ENCODE data around the gene MAGI2. TPM values are rescaled to one million over a fixed set of nuclear protein-coding genes. Genes with fewer than 3 reads are reported as not detected.

The MAGI2 gene
- total and polyA plus RNA-seq, 2 donors (not counting 3 experiments of a cell fraction or from before 2014, with no cell fraction given), result 0.28 to 6.0 TPM

GRCh38 chr7:79282070-79282694 is 171.3 kb downstream of the MAGI2 start:
- no peaks in the 10 kb centered on the region for H4K20me1 ChIP-seq (replicated peaks; ENCODE audit: control insufficient read depth, extremely low read depth, insufficient read depth, low read length)
- no peaks in the 10 kb centered on the region for H3K79me2 ChIP-seq (ENCODE audit: control insufficient read depth, insufficient read depth, low read length)
- DNase-seq (ENCODE audit: low read depth, low spot score) (peak; percentile 68), FAIRE-seq (no peak)
- H3K9me1 ChIP-seq (replicated peaks; ENCODE audit: control insufficient read depth, extremely low read depth, insufficient read depth, low read length), result no peaks in the 10 kb centered on the region
- BruUV-seq (replicated peaks), result no TSS peak
- CTCF ChIA-PET, result interaction anchor here (0.6 to 3.3 kb wide), 19 partner anchors 11 to 1342 kb away, joined by 3 to 56 read pairs (median 5); no protein-coding TSS in a partner anchor
- H3K27me3 ChIP-seq (ENCODE audit: control insufficient read depth in 2 of 2, insufficient read depth in 2 of 2, low read length in 2 of 2), result no peaks in the 10 kb centered on the region
- peak overlapping the region; percentile 74 for H3K9ac ChIP-seq (replicated peaks; ENCODE audit: extremely low read depth, insufficient read depth, low read length)
- peak overlapping the region; percentile 90 for H3K27ac ChIP-seq (ENCODE audit: insufficient read depth, low read depth, low read length)
- peak overlapping the region; percentile 32 for H2AFZ ChIP-seq (ENCODE audit: low read depth, low read length)
- TF ChIP-seq CTCF (IDR thresholded peaks at IDR 0.05; ENCODE audit: extremely low read depth in 1 of 2, insufficient read depth in 1 of 2, low read depth in 1 of 2, low read length in 2 of 2) (peak; percentile 26), MYC (IDR thresholded peaks at IDR 0.05; ENCODE audit: low read depth, low read length) (no peak)
- no peaks in the 10 kb centered on the region for H3K36me3 ChIP-seq (ENCODE audit: control insufficient read depth in 2 of 2, extremely low read depth in 1 of 2, insufficient read depth in 2 of 2, low read length in 2 of 2)
- peak overlapping the region; percentile 90 for H3K4me2 ChIP-seq (ENCODE audit: insufficient read depth, low read length)
- dilution Hi-C loops (cut with MboI; ENCODE audit: extremely low pct_ligation_motif_present, low sequenced_read_pairs) (no loop called here), intact Hi-C loops (cut with micrococcal nuclease) (loop anchor here (1.0 to 2.0 kb wide), 2 partner anchors 9 to 771 kb away; no protein-coding TSS in a partner anchor)
- POLR2A ChIA-PET, result no interaction called here
- H3K4me3 ChIP-seq (replicated peaks in 1 of 3; ENCODE audit: insufficient read depth in 1 of 3, low read depth in 1 of 3, low read length in 3 of 3), result no peak overlapping the region
- peaks cover 22% of the 10 kb centered on the region for H3K4me1 ChIP-seq (ENCODE audit: control insufficient read depth, extremely low read depth, insufficient read depth, low read length)
- H3K9me3 ChIP-seq (replicated peaks; ENCODE audit: control insufficient read depth, insufficient read depth, low read length), result no peaks in the 10 kb centered on the region

- POLR2A ChIA-PET, result no interaction called here
- H3K9ac ChIP-seq (replicated peaks; ENCODE audit: extremely low read depth, insufficient read depth, low read length), result no peak overlapping the region
- no peak overlapping the region for H2AFZ ChIP-seq (ENCODE audit: low read depth, low read length)
These were observed 172.0 kb downstream of the MAGI2 start for GRCh38 chr7:79281426-79281825.

More at GRCh38 chr7:79281426-79281825, 172.0 kb downstream of the MAGI2 start:
- H3K4me1 ChIP-seq (ENCODE audit: control insufficient read depth, extremely low read depth, insufficient read depth, low read length), result peaks cover 22% of the 10 kb centered on the region
- H3K9me1 ChIP-seq (replicated peaks; ENCODE audit: control insufficient read depth, extremely low read depth, insufficient read depth, low read length), result no peaks in the 10 kb centered on the region
- H3K79me2 ChIP-seq (ENCODE audit: control insufficient read depth, insufficient read depth, low read length), result no peaks in the 10 kb centered on the region
- TF ChIP-seq GATA2 (IDR thresholded peaks at IDR 0.05; ENCODE audit: insufficient read depth, insufficient read length, low read depth, low read length), result no peak
- no peak for TF ChIP-seq CTCF (IDR thresholded peaks at IDR 0.05; ENCODE audit: extremely low read depth in 1 of 2, insufficient read depth in 1 of 2, low read depth in 1 of 2, low read length in 2 of 2)
- TF ChIP-seq POLR2A (IDR thresholded peaks at IDR 0.05; ENCODE audit: low read depth, low read length), result no peak
- no peak for TF ChIP-seq MYC (IDR thresholded peaks at IDR 0.05; ENCODE audit: low read depth, low read length)
- no peak for TF ChIP-seq EZH2 (IDR thresholded peaks at IDR 0.05; ENCODE audit: borderline replicate concordance, low read depth, low read length, severe bottlenecking)
- TF ChIP-seq FOS (IDR thresholded peaks at IDR 0.05; ENCODE audit: borderline replicate concordance, insufficient read depth, low read length), result no peak
- no peak for TF ChIP-seq POLR2AphosphoS5 (IDR thresholded peaks at IDR 0.05; ENCODE audit: insufficient read depth, low read depth, low read length)
- TF ChIP-seq JUN (IDR thresholded peaks at IDR 0.05; ENCODE audit: borderline replicate concordance, insufficient read depth, insufficient read length, low read depth), result no peak
- no peak for TF ChIP-seq MAX (IDR thresholded peaks at IDR 0.05; ENCODE audit: insufficient read depth, insufficient read length)
- FAIRE-seq (no peak), DNase-seq (ENCODE audit: low read depth, low spot score) (no peak)
- dilution Hi-C loops (cut with MboI; ENCODE audit: extremely low pct_ligation_motif_present, low sequenced_read_pairs), result no loop called here
- BruUV-seq (replicated peaks), result no TSS peak
- CTCF ChIA-PET, result interaction anchor here (0.6 to 3.3 kb wide), 7 partner anchors 10 to 771 kb away, joined by 3 to 56 read pairs (median 10); no protein-coding TSS in a partner anchor
- H3K9me3 ChIP-seq (replicated peaks; ENCODE audit: control insufficient read depth, insufficient read depth, low read length), result no peaks in the 10 kb centered on the region
- no peak overlapping the region for H3K4me2 ChIP-seq (ENCODE audit: insufficient read depth, low read length)
- H3K4me3 ChIP-seq (replicated peaks in 1 of 3; ENCODE audit: insufficient read depth in 1 of 3, low read depth in 1 of 3, low read length in 3 of 3), result no peak overlapping the region
- H3K36me3 ChIP-seq (ENCODE audit: control insufficient read depth in 2 of 2, extremely low read depth in 1 of 2, insufficient read depth in 2 of 2, low read length in 2 of 2), result no peaks in the 10 kb centered on the region
- H4K20me1 ChIP-seq (replicated peaks; ENCODE audit: control insufficient read depth, extremely low read depth, insufficient read depth, low read length), result no peaks in the 10 kb centered on the region
- intact Hi-C loops (cut with micrococcal nuclease), result no loop called here
- H3K27ac ChIP-seq (ENCODE audit: insufficient read depth, low read depth, low read length), result no peak overlapping the region
- no peaks in the 10 kb centered on the region for H3K27me3 ChIP-seq (ENCODE audit: control insufficient read depth in 2 of 2, insufficient read depth in 2 of 2, low read length in 2 of 2)
